HG03280 (cell line): ENCODE measurements around the gene PITPNB.

ENCODE experiments used
- ATAC-seq: cut with Tn5 transposase; IDR thresholded peaks from one replicate; pipeline ENCODE4 v1.9.1; 2021; ENCODE audit warnings: mild to moderate bottlenecking, moderate library complexity; ENCODE audit not compliant: unreplicated experiment

Gene PITPNB

DNA sequence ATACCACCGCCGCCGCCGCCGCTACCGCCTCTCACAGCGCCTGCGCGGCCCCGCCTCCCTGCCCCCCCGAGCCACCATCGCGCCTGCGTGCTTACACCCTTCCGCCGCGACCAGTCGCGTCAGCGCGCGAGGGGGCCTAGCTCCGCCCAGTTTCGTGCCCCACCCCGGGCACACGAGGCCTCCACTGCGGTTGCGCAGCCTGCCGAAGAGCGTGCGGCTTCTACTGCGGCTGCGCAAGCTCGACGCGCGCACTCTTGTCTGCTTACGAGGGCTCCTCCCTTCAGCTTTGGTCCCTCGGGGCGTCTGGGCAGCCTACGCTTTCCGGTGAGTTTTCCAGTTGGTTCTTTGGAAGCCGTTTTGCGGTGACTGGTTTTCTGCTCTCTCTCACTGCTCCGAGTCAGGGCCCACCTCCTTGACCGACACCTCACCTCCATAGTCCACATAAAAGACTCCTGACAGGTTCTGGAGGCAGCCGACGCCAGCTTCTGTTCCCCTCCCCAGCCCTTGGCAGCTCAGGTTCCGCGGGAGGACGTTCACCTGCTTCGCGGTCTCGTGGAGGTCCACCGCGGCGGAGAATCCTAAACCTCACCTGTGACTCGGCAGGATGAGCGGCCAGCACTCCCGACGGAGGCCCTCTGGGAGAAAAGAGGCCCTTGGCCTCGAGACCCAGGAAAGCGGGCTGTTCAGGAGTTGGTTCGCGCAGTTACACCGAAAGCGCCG, at the start of gene PITPNB:
Gene PITPNB (minus strand): TSS at position 35 of the 720 bp plus-strand sequence. CDS start 65 bp downstream, outside the sequence.
- peak; percentile 91 for ATAC-seq

DNA sequence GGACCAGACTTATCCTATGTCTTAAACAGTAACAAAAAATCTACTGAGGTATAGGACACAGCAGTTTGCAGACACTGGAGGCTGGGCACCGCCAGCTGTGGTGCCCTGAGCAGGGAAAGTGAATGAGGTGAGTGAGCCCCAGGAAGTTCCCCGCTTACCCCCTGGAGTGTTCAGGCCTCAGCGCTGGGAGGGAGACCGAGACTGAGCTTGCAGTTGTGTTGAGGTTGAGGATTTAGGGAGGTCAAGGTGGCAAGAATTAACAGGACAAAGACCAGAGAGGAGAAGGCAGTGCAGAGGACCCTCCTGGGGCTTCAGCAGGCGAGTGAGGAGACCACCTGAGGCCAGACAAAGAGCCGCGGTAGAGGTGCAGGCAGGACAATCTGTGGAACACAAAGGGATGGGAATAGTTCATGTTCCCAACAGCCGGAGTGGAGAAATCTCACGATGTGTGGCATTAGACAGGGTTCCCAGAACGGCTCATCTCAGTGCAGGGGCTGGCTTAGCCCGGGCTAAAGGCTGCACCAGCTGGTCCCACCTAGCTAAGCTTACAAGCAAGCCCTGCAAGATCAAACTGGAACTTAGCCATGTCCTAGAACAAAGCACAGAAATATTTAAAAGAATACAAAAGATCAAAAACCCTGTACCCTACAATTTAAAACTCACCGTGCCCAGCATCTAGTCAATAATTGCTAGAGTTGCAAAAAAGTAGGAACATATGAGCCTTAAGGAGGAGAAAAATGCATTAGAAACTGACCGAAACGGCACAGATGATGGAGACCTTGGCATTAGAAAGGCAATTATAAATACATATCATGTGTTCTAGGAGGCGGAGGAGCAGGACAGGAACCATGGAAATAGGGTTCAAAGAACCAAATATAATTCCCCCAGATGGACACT, 47.4 kb upstream of the PITPNB start:
- no peak for ATAC-seq

DNA sequence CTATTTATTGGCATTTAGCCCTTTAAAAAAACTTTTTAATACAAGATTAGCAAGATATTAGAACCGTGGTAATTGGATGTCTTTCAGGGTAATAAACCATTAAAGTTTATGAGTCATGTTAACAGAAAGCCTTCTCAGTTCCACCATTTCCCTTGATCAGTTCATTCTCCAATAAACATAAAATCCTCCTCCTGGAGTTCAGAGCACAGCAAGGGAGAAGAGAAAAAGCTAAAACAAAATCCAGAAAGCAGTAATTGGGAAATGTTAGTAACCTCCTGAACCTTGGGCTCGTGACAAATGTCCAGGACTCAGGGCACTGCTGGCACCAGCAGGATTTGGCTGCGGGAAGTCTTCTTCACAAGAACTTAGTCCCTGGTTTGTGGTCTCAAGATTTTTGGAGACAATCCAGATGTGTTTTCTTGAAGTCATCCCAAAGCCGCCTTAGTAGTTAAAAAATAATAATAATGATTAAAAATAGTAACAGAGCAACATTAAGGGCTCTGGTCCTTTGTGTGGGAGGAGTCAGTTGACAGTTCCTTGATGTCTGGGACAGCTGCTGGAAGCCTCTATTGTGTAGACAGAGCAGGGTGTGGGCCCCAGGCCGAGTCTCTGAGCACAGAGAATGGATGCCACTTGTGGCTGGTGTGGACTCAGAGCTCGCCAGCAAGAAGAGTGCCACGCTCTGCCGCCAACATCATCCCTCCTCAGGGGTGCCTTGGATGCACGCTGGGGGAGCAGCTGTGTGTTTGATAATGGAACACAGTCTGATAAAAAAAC, 43.4 kb upstream of the PITPNB start:
- ATAC-seq: no peak

DNA sequence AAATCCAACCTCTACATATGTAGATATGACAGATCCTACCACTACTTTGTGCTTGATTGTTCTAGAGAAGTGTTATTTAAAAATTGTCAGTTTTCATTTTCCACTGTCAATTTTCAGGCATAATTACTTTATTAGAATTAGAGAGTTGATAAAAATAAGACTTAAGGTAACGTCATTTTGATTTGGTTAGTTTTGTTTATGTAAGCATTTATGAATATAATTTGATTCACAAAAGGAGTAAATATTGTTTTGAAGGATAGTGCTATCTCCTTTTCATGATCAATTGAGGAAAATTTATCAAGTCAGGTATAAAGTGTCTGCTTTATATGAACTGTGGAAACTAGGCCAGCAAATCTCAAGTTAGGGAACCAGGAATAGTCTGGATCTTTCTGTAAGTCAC, 42.6 kb upstream of the PITPNB start:
- no peak for ATAC-seq

DNA sequence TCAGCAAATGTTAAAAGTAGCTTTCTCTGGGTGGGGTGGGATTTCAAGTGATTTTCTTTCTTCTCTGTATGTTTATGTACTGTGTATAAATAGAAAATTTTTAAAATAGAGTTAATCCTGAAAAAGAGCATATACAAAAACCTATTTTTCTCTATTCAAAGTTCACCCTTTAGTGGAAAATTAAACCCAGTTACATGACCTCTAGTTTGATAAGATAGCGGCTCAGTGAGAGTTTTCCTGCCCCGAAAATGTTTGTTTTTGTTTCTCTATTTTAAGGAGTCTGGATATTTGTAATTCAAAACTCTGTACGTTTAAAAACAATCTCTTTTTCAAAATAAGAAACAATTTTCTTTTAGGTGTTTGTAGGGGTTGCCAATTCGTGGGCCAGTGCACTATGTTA, 42.1 kb upstream of the PITPNB start:
- ATAC-seq: no peak

DNA sequence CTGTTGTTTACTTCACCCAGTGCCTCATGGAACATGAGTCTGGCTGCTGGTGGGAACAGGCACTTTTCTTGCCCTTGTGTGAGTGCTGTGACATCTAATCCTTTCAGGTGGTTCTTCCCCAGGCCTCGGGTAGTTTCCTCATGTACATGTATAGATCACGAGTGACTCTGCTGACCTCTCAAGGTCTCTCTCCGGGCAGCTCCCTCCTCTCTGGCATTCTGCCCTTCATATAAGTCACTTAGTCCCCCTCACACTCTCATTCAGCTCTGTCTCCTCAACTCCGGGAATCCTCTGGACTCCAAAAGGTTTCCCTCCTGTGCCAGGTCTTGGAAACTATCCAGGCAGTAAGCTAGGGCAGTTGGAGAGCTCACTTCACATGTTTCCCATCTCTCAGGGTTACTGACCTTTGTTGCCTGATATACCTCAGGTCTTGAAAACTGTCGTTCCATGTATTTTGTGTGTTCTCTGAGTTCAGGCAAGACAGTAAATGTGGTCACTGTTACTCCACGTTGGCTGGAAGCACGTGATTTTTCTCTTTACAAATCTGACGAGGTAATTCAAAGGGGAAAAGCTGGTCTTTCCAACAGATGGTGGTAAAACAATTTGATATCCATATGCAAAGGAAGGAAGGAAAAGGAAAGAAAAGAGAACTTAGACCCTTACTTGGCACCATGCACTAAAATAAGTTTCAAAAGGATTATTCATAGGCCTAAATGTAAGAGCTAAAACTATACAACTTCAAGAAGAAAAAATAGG, 40.5 kb upstream of the PITPNB start:
- ATAC-seq: no peak

DNA sequence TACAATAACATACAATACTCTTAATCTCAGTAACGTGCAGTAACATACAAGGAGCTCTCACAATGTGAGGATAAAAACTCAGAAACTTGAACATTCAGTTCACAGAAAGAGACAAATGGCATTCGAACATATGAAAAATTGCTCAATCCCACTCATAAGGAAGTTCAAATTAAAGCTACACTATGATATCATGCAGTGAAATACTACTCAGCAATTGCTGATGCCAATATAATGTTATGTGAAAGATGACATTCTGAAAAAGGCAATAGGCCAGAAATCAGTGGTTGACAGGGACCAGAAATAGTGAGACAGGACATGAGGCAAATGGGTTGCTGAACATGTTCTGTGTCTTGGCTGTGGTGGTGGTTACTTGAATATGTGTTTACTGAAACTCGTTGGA, 33.7 kb upstream of the PITPNB start:
- ATAC-seq: no peak

DNA sequence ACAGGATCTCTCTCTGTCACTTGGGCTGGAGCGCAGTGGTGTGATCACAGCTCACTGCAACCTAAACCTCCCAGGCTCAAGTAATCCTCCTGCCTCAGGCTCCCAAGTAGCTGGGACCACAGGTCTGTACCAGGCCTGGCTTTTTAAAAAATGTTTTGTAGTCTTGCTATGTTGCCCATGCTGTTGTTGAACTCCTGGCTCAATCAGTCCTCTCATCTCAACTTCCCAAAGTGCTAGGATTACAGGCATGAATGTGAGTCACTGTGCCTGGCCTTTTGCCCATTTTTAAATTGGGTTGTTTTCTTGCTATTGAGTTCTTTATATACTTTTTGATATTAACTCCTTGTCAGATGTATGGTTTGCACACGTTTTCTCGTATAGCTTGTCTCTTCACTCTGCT, 33.0 kb upstream of the PITPNB start:
- no peak for ATAC-seq

DNA sequence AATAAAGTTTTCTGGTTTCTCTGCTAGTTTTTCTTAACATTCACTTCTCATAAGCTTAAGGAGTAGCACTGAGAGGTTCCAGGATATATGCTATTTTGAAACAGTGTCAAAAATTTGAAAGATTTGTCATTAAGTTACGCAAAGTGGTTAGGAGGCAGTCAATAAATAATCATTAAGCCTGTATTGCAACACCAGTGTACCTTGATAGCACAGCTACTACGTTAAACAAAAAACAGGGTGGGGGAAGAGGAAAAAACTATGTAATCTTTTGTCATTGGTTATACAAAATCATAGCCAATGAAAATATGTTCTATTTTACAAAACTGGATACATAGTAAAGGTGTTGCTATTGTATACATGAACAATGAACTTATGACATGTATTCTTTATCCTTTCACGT, 30.4 kb upstream of the PITPNB start:
- no peak for ATAC-seq

DNA sequence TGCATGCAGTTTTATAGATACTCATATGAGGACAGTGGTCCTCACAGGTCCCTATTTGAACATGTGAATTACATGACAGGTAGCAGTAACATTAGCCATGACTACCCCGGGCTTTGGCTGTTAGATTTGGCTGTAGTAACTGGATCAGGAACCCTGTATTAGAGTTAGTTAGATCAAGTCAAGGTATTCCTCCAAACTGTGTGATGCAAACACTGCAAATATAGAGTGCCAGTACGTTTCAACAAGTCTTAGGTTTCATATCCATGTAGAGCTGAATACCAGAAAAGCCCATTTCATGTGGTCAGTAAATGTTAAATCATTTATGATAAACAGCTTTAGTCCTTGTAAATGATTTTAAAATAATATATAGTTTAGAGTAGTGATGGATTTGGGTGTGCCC, 29.5 kb upstream of the PITPNB start:
- ATAC-seq: no peak

DNA sequence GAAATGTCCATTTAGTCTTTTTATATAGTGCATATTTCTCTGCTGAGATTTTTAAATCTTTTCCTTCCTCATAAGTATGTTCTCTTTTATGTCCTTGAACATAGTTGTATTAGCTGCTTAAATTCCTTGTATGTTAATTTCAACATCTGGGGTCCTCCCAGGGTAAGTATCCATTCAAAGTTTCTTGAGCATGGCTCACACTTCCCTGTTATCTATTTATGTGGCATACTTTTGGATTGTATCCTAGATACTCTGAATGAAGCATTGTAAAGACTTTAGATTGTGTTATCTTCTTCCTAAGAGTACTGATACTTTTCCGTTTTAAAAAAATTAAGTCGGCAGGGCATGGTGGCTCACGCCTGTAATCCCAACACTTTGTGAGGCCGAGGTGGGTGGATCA, 28.4 kb upstream of the PITPNB start:
- no peak for ATAC-seq

DNA sequence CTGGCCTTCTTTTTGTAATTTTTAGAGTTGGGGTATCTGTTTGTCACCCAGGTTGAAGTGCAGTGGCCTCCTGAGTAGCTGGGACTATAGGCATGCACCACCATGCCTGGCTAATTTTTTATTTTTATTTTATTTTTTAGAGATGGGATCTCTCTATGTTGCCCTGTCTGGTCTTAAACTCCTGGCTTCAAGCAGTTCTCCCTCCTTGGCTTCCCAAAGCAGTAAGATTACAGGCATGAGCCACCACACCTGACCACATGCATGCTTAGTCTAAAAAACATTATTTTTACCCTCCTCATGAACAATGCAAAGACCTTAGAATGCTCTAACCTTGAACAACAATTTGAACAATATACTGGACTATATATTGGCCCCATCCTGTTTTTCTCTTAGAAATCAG, 22.1 kb upstream of the PITPNB start:
- ATAC-seq: no peak

DNA sequence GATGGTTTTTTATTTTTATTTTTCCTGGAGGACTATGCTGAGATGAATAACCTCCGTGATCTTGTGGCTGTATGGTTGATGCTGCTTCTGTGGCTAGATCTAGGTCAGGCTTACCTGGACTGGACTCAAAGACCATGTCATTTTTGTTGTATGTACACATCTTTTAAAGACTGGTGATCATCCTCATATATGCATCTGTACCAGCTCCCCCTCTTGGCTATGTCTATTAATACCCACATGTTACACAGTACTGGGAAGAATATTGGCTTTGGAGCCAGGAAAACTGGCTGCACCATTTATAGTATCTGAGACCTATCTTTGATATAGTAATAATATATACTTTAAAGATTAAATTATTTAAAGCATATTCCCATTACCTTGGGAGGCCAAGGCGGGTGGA, 18.4 kb upstream of the PITPNB start:
- no peak for ATAC-seq

DNA sequence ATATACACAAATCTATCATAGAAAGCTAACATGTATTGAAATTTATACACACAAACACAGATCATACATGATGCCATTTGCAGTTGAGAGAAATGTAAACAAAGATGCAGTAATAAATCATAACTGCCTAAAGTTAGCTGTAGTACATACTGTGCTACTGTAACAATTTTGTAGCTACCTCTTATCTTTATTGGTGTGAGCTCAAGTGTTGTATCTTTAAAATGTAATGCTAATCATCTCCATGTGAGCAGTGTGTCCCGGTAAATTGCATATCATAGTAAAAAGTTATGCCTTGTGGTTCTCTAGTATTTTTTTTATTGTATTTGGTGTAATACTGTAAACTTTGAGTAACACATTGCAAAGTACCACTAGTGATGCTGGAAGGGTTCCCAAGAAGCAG, 16.8 kb upstream of the PITPNB start:
- no peak for ATAC-seq

DNA sequence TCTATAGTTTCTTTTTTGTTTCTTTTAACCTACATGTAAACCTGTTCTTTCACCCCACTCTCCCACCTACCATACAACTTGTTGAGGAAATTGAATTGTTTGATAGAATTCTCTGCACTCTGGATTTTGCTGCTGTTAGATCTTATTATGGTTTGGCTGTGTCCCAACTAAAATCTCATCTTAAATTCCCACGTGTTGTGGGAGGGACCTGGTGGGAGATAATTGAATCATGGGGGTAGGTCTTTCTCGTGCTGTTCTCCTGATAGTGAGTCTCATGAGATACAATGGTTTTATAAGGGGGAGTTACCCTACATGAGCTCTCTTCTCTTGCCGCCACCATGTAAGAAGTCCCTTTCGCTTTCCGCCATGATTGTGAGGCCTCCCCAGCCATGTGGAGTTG, 15.0 kb upstream of the PITPNB start:
- no peak for ATAC-seq

DNA sequence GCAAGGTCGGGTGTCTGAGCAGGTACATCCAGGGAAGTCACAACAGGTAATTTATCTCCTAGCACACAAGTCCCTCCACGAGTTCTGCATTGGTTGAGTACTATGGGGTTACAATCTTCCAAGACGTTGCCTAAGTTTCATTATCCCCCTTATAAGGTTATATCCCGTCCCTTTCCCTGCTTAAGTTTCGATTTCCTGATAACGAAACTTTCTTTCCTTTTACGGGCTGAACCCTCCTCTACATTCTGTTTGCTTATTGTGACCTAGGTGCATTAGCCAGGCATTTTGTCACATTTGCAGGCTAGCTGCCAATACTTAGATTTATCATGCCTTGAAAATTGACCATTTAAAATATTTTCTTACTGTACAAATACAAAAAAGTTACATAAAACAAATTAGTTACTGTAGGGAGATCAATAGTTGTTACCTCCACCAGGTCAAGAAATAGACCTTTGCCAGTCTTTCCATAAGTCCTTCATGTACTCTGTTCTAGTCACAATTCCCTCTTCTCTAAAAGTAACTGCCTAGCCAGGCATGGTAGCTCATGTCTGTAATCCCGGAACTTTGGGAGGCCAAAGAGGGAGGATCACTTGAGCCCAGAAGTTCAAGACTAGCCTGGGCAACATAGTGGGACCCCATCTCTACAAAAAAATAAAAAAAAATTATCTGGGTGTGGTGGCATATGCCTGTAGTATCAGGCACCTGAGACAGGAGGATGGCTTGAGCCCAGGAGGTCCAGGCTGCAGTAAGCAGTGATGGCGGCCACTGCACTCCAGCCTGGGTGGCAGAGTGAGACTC, 14.3 kb upstream of the PITPNB start:
- no peak for ATAC-seq

DNA sequence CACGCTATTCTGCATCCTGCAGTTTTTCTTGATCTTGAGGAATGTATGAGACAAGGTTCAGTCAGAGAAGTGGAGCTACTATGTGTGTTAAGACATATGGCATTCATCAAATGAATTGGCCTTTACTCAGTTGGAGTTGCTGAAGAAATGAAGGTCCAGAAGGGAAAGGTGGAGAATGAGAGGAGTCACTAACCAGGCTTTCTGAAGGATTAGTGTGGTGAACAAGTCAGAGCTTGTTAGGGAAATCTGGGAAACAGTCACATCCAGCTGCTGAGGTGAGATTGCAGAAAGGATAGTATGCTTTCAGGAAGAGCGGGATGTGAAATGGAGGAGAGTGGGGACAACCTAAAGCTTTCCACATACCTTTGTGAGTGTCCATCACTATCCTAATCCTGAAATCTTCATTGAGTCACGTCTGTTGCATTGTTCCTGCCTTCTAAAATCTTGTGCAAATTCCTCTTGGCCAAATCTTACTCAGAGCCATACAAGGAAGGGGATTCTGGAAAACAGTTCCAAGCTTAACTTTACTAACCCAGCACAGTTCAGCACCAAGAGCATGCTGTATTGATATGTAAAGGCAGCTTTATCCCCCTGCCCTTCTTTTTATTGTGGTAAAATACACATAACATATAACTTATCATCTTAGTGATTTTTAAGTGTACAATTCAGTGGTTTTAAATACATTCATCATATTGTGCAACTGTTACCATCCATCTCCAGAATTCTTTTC, 11.4 kb upstream of the PITPNB start:
- no peak for ATAC-seq

DNA sequence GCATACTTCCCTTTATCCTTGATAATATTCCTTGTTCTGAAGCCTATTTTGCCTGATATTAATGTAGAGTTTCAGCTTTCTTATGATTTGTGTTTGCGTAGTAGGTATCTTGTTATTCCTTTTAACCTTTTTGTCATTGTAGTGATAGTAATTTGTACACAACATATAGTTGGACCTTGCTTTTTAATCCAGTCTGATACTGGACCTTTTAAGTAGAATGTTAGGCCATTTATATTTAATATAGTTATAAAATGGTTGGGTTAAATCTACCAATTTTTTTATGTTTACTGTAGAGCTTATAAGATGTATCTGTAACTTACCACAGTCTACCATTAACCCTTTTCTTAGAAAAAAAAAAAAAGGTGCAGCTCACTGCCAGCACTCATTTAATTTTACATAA, 8.6 kb upstream of the PITPNB start:
- ATAC-seq: no peak

DNA sequence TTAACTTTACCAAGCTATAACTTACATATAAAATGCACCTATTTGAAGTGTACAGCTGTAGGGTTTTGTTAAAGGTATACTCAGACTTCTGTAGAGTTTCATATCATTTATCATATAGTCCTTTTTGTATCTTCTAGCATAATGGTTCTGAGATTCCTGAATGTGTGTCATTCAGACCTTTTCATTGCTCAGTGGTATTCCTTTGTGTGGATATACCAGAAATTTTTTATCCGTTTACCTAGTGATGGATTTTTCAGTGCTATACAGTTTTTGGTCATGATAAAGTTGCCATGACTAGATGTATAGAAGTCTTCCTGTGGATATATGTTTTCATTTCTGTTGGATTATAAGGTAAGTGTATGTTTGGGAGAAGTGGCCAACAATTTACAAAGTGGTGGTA, 6.3 kb upstream of the PITPNB start:
- no peak for ATAC-seq
